Caco-2 (cell line): ENCODE data around the gene MAP1A. TPM values are rescaled to one million over a fixed set of nuclear protein-coding genes. Genes with fewer than 3 reads are reported as not detected.

ENCODE experiments used
- BruUV-seq: library from RNA; stranded (reverse); fragments of 400-500 nt; replicated peaks from 2 replicates; lab custom pipeline; 2021; lab: Mats Ljungman, UMichigan
- CTCF ChIA-PET: fragments of 300-600 bp; sonication (Branson Sonifier 250); formaldehyde crosslinking; loops from one replicate; lab custom pipeline; 2022; ENCODE audit warnings: antibody characterized with exemption; lab: Charles Lee
- POLR2A ChIA-PET: fragments of 300-600 bp; sonication (Branson Sonifier 250); formaldehyde crosslinking; loops from one replicate; lab custom pipeline; 2022; ENCODE audit warnings: antibody characterized with exemption; lab: Charles Lee
- DNase-seq, 2 experiments: peaks; one replicate each; pipeline versions ENCODE4 v3.0.0 to v3.0.0-alpha.2; 2020 to 2022
- H3K27me3 ChIP-seq: replicated peaks from 2 replicates; pipeline ENCODE4 v1.6.0; 2011; ENCODE audit warnings: low read length; ENCODE audit not compliant: control insufficient read depth, insufficient read depth
- H3K36me3 ChIP-seq: 2 replicates; pipeline ENCODE4 v1.5.1; 2011; ENCODE audit warnings: low read length; ENCODE audit not compliant: control insufficient read depth, insufficient read depth
- H3K4me1 ChIP-seq: fragments of 250-450 bp; sonication (Bioruptor Pico); 2 replicates; pipeline ENCODE4 v1.5.1; 2020; ENCODE audit warnings: mild to moderate bottlenecking
- H3K4me3 ChIP-seq: 2 replicates; pipeline ENCODE4 v1.5.1; 2011; ENCODE audit warnings: low read depth, mild to moderate bottlenecking, control low read depth, low read length
- H3K9me3 ChIP-seq: fragments of 250-450 bp; sonication (Bioruptor Pico); 2 replicates; pipeline ENCODE4 v1.5.1; 2020; ENCODE audit warnings: mild to moderate bottlenecking, moderate library complexity
- H3K27ac Mint-ChIP-seq: one replicate; pipeline ENCODE4 v1.8.0; 2022; ENCODE audit warnings: mixed read lengths; ENCODE audit not compliant: unreplicated experiment
- H3K27me3 Mint-ChIP-seq: one replicate; pipeline ENCODE4 v1.8.0; 2022; ENCODE audit warnings: mixed read lengths; ENCODE audit not compliant: insufficient read depth, unreplicated experiment
- H3K36me3 Mint-ChIP-seq: one replicate; pipeline ENCODE4 v1.8.0; 2022; ENCODE audit warnings: mild to moderate bottlenecking, mixed read lengths; ENCODE audit not compliant: insufficient read depth, unreplicated experiment
- H3K4me1 Mint-ChIP-seq: one replicate; pipeline ENCODE4 v1.8.0; 2022; ENCODE audit warnings: low read depth, mixed read lengths; ENCODE audit not compliant: unreplicated experiment
- H3K4me3 Mint-ChIP-seq: one replicate; pipeline ENCODE4 v1.8.0; 2022; ENCODE audit warnings: mild to moderate bottlenecking, moderate library complexity, mixed read lengths; ENCODE audit not compliant: unreplicated experiment
- H3K9me3 Mint-ChIP-seq: one replicate; pipeline ENCODE4 v1.8.0; 2022; ENCODE audit warnings: mixed read lengths; ENCODE audit not compliant: unreplicated experiment
- intact Hi-C: fragments of 100-400 bp; cut with micrococcal nuclease; formaldehyde crosslinking; loops from one replicate; pipeline ENCODE4 v1.10.0; 2022; ENCODE audit not compliant: unreplicated experiment
- total RNA-seq: library from RNA; stranded (reverse); gene quantifications from 2 replicates; pipeline ENCODE4 v1.2.3, GENCODE V29; 2022
- TF ChIP-seq, protein P1 (sequence below), 2 experiments: fragments of 200-600 bp in 1 of 2; IDR thresholded peaks; 1 replicate in 1 of 2; 2 replicates in 1 of 2; pipeline versions ENCODE4 v1.5.1 to v1.8.0; 2011 to 2022; ENCODE audit warnings: antibody characterized with exemption in 1 of 2, control low read depth in 1 of 2, inconsistent platforms in 1 of 2, low read depth in 1 of 2, low read length in 1 of 2, mild to moderate bottlenecking in 1 of 2, moderate library complexity in 1 of 2; ENCODE audit not compliant: insufficient read depth in 1 of 2, severe bottlenecking in 1 of 2, unreplicated experiment in 1 of 2

MAP1A gene
- total RNA-seq, 1 experiment from 2014 or later, result 0.84 TPM

DNA sequence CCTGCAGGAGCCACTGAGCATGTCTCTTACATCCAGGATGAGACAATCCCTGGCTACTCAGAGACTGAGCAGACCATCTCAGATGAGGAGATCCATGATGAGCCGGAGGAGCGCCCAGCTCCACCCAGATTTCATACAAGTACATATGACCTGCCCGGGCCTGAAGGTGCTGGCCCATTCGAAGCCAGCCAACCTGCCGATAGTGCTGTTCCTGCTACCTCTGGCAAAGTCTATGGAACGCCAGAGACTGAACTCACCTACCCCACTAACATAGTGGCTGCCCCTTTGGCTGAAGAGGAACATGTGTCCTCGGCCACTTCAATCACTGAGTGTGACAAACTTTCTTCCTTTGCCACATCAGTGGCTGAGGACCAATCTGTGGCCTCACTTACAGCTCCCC is 6.2 kb downstream of the MAP1A start:
- no peaks in the 10 kb centered on the region for H3K9me3 Mint-ChIP-seq
- H3K4me3 Mint-ChIP-seq, result no peak overlapping the region
- no TSS peak for BruUV-seq
- CTCF ChIA-PET, result interaction anchor here (1.4 kb wide), 1 partner anchor 9 kb away, joined by 5 read pairs; no protein-coding TSS in a partner anchor
- TF ChIP-seq, protein P1, sequence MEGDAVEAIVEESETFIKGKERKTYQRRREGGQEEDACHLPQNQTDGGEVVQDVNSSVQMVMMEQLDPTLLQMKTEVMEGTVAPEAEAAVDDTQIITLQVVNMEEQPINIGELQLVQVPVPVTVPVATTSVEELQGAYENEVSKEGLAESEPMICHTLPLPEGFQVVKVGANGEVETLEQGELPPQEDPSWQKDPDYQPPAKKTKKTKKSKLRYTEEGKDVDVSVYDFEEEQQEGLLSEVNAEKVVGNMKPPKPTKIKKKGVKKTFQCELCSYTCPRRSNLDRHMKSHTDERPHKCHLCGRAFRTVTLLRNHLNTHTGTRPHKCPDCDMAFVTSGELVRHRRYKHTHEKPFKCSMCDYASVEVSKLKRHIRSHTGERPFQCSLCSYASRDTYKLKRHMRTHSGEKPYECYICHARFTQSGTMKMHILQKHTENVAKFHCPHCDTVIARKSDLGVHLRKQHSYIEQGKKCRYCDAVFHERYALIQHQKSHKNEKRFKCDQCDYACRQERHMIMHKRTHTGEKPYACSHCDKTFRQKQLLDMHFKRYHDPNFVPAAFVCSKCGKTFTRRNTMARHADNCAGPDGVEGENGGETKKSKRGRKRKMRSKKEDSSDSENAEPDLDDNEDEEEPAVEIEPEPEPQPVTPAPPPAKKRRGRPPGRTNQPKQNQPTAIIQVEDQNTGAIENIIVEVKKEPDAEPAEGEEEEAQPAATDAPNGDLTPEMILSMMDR (IDR thresholded peaks at IDR 0.05; ENCODE audit: insufficient read depth in 1 of 2, low read depth in 1 of 2, low read length in 1 of 2, severe bottlenecking in 1 of 2, unreplicated experiment in 1 of 2), result no peak
- Histone ChIP-seq H3K36me3 (no peaks in the 10 kb centered on the region), H3K4me1 (no peaks in the 10 kb centered on the region), H3K9me3 (no peaks in the 10 kb centered on the region), H3K4me3 (no peak overlapping the region), H3K27me3 (no peaks in the 10 kb centered on the region)
- H3K4me1 Mint-ChIP-seq, result peaks cover 7% of the 10 kb centered on the region
- H3K27ac Mint-ChIP-seq, result no peak overlapping the region
- peaks cover 13% of the 10 kb centered on the region for H3K27me3 Mint-ChIP-seq
- no peaks in the 10 kb centered on the region for H3K36me3 Mint-ChIP-seq
- intact Hi-C loops, result no loop called here
- POLR2A ChIA-PET, result no interaction called here
- no peak for DNase-seq

DNA sequence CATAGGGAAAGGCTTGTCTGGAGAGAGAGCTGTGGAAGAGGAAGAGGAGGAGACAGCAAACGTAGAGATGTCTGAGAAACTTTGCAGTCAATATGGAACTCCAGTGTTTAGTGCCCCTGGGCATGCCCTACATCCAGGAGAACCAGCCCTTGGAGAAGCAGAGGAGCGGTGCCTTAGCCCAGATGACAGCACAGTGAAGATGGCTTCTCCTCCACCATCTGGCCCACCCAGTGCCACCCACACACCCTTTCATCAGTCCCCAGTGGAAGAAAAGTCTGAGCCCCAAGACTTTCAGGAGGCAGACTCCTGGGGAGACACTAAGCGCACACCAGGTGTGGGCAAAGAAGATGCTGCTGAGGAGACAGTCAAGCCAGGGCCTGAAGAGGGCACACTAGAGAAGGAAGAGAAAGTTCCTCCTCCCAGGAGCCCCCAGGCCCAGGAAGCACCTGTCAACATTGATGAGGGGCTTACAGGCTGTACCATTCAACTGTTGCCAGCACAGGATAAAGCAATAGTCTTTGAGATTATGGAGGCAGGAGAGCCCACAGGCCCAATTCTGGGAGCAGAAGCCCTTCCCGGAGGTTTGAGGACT is 6.9 kb downstream of the MAP1A start:
- no peaks in the 10 kb centered on the region for H3K36me3 ChIP-seq
- TF ChIP-seq, protein P1 (IDR thresholded peaks at IDR 0.05; ENCODE audit: insufficient read depth in 1 of 2, low read depth in 1 of 2, low read length in 1 of 2, severe bottlenecking in 1 of 2, unreplicated experiment in 1 of 2), result no peak
- H3K4me3 ChIP-seq, result no peak overlapping the region
- ChIA-PET POLR2A (no interaction called here), CTCF (no interaction called here)
- Mint-ChIP-seq H3K27ac (no peak overlapping the region), H3K27me3 (peaks cover 13% of the 10 kb centered on the region), H3K9me3 (no peaks in the 10 kb centered on the region), H3K36me3 (no peaks in the 10 kb centered on the region), H3K4me1 (peaks cover under 1% of the 10 kb centered on the region), H3K4me3 (no peak overlapping the region)
- H3K27me3 ChIP-seq, result no peaks in the 10 kb centered on the region
- no peak for DNase-seq
- intact Hi-C loops, result no loop called here
- no peaks in the 10 kb centered on the region for H3K4me1 ChIP-seq
- H3K9me3 ChIP-seq, result no peaks in the 10 kb centered on the region
- BruUV-seq, result no TSS peak

DNA sequence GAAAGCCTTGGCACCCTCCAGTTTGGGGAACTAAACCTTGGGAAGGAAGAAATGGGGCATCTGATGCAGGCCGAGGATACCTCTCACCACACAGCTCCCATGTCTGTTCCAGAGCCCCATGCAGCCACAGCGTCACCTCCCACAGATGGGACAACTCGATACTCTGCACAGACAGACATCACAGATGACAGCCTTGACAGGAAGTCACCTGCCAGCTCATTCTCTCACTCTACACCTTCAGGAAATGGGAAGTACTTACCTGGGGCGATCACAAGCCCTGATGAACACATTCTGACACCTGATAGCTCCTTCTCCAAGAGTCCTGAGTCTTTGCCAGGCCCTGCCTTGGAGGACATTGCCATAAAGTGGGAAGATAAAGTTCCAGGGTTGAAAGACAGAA is 7.7 kb downstream of the MAP1A start:
- Histone ChIP-seq H3K9me3 (no peaks in the 10 kb centered on the region), H3K27me3 (no peaks in the 10 kb centered on the region), H3K4me1 (no peaks in the 10 kb centered on the region), H3K4me3 (no peak overlapping the region), H3K36me3 (no peaks in the 10 kb centered on the region)
- TF ChIP-seq, protein P1 (IDR thresholded peaks at IDR 0.05; ENCODE audit: insufficient read depth in 1 of 2, low read depth in 1 of 2, low read length in 1 of 2, severe bottlenecking in 1 of 2, unreplicated experiment in 1 of 2), result no peak
- intact Hi-C loops, result no loop called here
- DNase-seq, result no peak
- BruUV-seq, result no TSS peak
- ChIA-PET CTCF (no interaction called here), POLR2A (no interaction called here)
- Mint-ChIP-seq H3K27ac (no peak overlapping the region), H3K4me1 (no peaks in the 10 kb centered on the region), H3K4me3 (no peak overlapping the region), H3K9me3 (no peaks in the 10 kb centered on the region), H3K27me3 (peaks cover 13% of the 10 kb centered on the region), H3K36me3 (no peaks in the 10 kb centered on the region)
